ACC112 (cell line): ENCODE data around the gene HCN3.
"Not testable (repeated sequence)": the region's sequence is repeated elsewhere in the genome, so short reads cannot be mapped to it uniquely, and the experiment has no call there.

Source experiments
- H2AFZ ChIP-seq: fragments of 200-600 bp; sonication (generic); one replicate; pipeline ENCODE4 v1.6.0; 2017; ENCODE audit warnings: antibody characterized with exemption, low read length; ENCODE audit not compliant: unreplicated experiment
- H3K27ac ChIP-seq: fragments of 200-600 bp; sonication (generic); 2 replicates; pipeline ENCODE4 v1.5.1; 2014; ENCODE audit warnings: low read depth, mild to moderate bottlenecking, antibody characterized with exemption, low read length, moderate library complexity
- H3K27me3 ChIP-seq: fragments of 200-600 bp; sonication (generic); 2 replicates; pipeline ENCODE4 v1.6.1; 2014; ENCODE audit warnings: mild to moderate bottlenecking, antibody characterized with exemption, low read length, moderate library complexity, mixed read lengths; ENCODE audit not compliant: insufficient read depth
- H3K36me3 ChIP-seq: fragments of 200-600 bp; sonication (generic); 2 replicates; pipeline ENCODE4 v1.6.1; 2016; ENCODE audit warnings: mild to moderate bottlenecking, antibody characterized with exemption, low read length, moderate library complexity, mixed read lengths; ENCODE audit not compliant: insufficient read depth
- H3K4me1 ChIP-seq: fragments of 200-600 bp; sonication (generic); one replicate; pipeline ENCODE4 v1.6.1; 2016; ENCODE audit warnings: low read length, mixed read lengths; ENCODE audit not compliant: insufficient read depth, unreplicated experiment, control insufficient read depth
- H3K4me3 ChIP-seq: fragments of 200-600 bp; sonication (generic); 2 replicates; pipeline ENCODE4 v1.5.1; 2014; ENCODE audit warnings: mild to moderate bottlenecking, low read depth, low read length
- H3K79me2 ChIP-seq: fragments of 200-600 bp; sonication (generic); one replicate; pipeline ENCODE4 v1.6.0; 2016; ENCODE audit warnings: low read length; ENCODE audit not compliant: control insufficient read depth, unreplicated experiment, insufficient read depth

The HCN3 gene

DNA sequence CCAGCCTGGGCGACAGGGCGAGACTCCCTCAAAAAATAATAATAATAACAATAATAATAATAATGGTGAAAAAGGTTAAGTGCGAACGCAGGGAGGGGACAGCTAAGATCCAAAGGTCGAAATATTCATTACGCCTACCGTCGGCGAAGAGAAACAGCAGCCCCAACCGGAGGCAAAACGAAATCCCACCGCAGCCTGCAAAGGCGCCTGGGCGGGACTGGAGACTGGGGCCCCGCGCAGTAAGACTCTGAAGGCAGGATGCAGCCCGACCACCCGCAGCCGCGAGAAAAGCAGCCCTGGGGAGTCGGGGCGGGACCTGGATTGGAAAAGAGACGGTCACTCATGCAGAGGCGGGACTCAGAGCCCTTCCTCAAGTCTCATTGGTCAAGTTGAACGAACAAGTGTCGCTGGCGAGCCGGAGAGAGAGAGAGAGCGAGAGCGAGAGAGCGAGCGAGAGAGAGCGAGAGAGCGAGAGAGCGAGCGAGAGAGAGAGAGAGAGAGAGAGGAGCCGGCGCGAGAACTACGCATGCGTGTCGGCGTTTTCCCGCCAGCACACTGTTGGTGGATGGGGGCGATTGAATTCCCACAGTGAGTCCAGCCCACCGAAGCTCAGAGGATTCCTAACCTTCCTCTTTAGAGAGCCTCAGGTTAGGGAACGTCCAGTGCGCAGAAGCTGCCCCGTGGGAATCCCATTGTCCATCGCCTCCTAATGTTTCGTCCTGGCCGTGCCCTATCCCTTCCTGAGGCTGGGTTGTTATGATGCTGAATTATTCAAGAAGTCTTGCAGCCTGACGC is 32.7 kb upstream of the HCN3 start:
- H3K79me2 ChIP-seq: peaks cover 15% of the 10 kb centered on the region
- peaks cover 21% of the 10 kb centered on the region for H3K4me1 ChIP-seq
- H3K27ac ChIP-seq: peak overlapping the region; percentile 71
- peak overlapping the region; percentile 72 for H3K4me3 ChIP-seq
- no peaks in the 10 kb centered on the region for H3K36me3 ChIP-seq
- H2AFZ ChIP-seq: peak overlapping the region; percentile 91
- H3K27me3 ChIP-seq: no peaks in the 10 kb centered on the region

DNA sequence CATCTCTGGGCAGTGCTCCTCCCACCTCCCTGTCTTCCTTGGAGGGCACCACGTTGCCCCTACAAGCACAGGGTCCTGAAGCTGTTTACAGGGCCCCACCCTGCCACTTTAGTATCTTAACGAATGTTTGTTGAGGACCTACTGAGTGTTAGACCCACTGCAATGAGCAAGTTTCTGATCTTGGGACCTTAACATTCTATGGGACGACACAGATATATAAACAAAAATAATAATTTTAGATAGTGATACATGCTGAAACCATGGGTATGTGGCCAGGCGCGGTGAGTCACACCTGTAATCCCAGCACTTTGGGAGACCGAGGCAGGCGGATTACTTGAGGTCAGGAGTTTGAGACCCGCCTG is 32.1 kb upstream of the HCN3 start:
- Histone ChIP-seq H3K27ac (peak overlapping the region; percentile 71), H3K4me3 (peak overlapping the region; percentile 72), H3K79me2 (peaks cover 15% of the 10 kb centered on the region), H3K27me3 (no peaks in the 10 kb centered on the region), H3K4me1 (peaks cover 21% of the 10 kb centered on the region), H2AFZ (peak overlapping the region; percentile 91), H3K36me3 (no peaks in the 10 kb centered on the region)

DNA sequence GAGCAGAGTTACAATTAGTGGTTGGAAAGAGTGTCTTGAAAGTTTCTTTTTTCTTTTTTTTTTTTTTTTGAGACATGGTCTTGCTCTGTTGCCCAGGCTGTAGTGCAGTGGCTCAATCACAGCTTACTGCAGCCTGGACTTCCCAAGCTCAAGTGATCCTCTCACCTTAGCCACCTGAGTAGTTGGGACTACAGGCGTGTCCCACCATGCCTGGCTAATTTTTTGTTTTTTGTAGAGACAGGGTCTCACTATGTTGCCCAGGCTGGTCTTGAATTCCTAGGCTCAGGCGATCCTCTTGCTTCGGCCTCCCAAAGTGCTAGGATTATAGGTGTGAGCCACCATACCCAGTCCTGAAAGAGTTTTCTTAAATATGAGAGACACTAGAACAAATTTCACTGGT is 30.5 kb upstream of the HCN3 start:
- not testable (repeated sequence) for H2AFZ ChIP-seq, H3K4me3 ChIP-seq, H3K27ac ChIP-seq, H3K36me3 ChIP-seq, H3K27me3 ChIP-seq
- H3K79me2 ChIP-seq: peaks cover 15% of the 10 kb centered on the region
- peaks cover 17% of the 10 kb centered on the region for H3K4me1 ChIP-seq

DNA sequence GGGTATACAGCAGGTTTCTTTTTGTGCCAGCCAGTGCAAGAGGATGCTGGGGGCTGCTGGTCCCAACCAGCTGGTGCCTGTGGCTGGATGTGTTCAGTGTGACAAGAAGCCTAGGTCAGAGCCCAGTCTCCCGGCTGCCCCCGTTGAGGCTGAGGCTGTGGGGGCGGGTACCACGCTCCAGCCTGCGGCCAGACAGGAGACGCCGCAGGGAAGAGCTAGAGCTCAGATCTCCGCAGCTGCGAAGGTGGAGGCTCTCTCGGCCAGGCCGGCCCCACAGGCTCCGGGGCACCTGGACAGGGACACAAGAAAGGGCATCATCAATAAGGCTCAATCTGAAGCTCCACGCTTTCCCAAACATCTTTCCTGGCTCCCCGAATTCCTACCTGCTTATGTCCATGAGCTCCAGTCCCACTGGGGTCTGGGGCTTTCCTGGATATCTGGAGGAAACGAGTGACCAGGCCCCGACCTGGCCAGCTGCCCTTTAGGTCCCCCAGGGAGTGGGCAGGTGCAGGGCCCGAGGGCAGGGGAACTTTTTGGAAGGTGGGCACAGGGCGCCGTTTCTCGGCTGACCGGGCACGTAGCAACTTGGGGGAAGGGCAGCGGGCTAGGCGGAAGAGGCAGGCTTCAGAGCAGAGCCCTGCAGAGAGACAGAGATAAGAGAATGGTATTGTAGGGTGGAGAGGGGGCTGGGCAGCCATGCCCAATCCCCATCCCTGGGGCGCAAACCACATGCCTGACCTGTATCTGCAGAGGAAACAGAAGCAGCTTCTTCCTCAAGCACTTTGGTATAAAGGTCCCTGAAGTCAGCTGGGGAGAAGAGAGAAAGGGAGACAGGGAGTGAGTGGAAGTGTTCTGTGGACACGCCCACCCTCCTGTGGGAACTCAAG is 29.4 kb upstream of the HCN3 start:
- Histone ChIP-seq H3K79me2 (peaks cover 9% of the 10 kb centered on the region), H2AFZ (no peak overlapping the region), H3K27ac (no peak overlapping the region), H3K4me3 (no peak overlapping the region), H3K36me3 (no peaks in the 10 kb centered on the region), H3K4me1 (peaks cover 8% of the 10 kb centered on the region), H3K27me3 (no peaks in the 10 kb centered on the region)

DNA sequence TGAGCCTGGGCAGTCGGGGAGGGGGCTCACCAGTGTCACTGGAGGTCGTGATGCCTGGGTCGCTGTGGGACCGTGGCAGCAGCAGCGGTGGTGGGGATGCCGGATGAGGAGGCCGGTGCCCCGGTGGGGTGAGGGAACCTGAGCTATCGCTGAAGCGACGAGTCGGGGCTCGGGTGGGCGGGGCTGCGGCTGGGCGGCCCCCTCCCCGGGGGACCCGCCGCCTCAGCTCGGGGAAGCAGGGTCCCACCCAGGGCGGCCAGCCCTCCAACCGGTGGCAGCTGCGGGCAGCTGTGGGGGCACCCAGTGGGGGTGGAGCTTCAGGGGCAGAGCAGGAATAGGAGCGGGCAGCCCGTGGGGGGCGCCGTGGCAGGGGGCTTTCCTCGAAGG is 27.0 kb upstream of the HCN3 start:
- H3K4me3 ChIP-seq: no peak overlapping the region
- no peaks in the 10 kb centered on the region for H3K27me3 ChIP-seq
- H3K4me1 ChIP-seq: peaks cover 14% of the 10 kb centered on the region
- no peaks in the 10 kb centered on the region for H3K36me3 ChIP-seq
- no peak overlapping the region for H2AFZ ChIP-seq
- H3K27ac ChIP-seq: no peak overlapping the region
- peaks cover 17% of the 10 kb centered on the region for H3K79me2 ChIP-seq

DNA sequence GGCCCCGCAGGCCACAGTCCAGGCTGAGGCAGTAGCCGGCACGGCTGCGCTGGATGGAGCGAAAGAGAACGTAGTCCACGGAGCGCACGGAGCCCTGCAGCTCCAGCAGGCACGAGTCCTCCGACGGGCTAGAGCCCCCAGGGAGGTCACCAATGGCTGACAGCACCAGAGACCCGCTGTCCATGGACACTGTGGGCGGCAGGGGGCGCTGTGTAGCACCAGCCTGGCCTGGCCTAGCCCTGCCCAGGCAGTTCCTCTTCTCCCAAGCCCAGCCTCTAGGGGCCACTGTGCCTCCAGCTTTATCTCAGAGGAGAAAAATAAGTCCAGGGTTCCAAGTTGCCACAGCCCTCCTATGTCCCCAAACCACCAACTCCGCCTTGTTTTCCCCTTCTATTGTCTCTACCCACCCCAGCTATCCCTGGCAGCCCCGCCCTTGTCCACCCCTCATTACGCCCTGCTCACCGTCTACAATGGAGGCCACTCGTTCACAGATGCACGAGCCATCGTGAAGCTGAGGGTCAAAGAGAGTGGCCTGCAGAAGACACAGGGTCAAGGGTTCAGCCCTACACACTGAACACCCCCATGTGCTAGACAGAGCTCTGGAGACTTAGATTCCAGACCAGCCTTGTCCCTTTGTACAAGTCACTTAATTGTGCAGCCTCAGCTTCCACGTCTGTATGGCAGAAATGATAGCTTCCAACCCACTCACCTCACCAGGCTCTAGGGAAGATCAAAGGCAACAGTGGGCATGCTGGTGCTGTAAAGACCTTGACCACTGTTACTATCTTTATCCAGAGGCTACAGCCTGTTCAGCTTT is 26.4 kb upstream of the HCN3 start:
- H2AFZ ChIP-seq: no peak overlapping the region
- H3K4me3 ChIP-seq: no peak overlapping the region
- no peaks in the 10 kb centered on the region for H3K36me3 ChIP-seq
- H3K27ac ChIP-seq: no peak overlapping the region
- H3K79me2 ChIP-seq: peaks cover 17% of the 10 kb centered on the region
- H3K27me3 ChIP-seq: no peaks in the 10 kb centered on the region
- peaks cover 17% of the 10 kb centered on the region for H3K4me1 ChIP-seq

DNA sequence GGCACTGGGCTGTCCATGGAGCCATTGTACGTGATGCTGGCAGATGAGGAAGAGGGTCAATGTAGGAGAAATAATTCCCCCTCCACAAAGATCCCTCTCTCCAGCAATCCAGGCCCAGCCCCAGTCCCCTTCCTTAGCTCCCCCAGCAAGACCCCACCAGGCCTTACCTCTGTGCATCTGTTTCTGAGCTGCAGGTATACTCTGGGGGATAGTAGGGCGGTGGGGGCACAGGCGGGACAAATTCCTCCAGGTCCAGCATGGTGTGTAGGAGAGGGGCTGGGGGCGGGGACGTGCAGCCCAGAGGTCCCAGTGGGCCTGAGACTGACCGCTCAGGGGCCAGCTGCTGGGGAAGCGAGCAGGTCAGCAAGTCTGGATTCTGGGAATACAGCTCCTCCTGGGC is 25.7 kb upstream of the HCN3 start:
- Histone ChIP-seq H3K4me1 (peaks cover 24% of the 10 kb centered on the region), H3K36me3 (no peaks in the 10 kb centered on the region), H3K79me2 (peaks cover 17% of the 10 kb centered on the region), H3K27ac (no peak overlapping the region), H3K4me3 (no peak overlapping the region), H3K27me3 (no peaks in the 10 kb centered on the region), H2AFZ (no peak overlapping the region)

DNA sequence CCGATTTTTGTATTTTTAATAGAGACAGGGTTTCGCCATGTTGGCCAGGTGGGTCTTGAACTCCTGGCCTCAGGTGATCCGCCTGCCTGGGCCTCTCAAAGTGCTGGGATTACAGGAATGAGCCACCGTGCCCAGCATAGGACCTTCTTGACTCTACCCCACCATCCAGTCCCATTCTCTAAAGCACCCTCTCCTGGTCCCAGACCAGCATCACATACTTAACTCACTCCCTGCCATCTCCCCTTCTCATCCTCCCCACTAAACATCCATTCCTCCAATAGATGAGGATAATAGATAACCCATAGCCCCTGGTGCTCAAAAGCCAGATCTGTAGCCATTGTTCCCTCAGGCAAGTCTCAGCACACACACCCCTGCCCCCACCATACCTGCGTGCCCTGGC is 24.1 kb upstream of the HCN3 start:
- no peak overlapping the region for H2AFZ ChIP-seq
- no peak overlapping the region for H3K27ac ChIP-seq
- H3K79me2 ChIP-seq: peaks cover 17% of the 10 kb centered on the region
- H3K4me3 ChIP-seq: peak overlapping the region; percentile 95
- peaks cover 4% of the 10 kb centered on the region for H3K36me3 ChIP-seq
- no peaks in the 10 kb centered on the region for H3K27me3 ChIP-seq
- peaks cover 26% of the 10 kb centered on the region for H3K4me1 ChIP-seq

DNA sequence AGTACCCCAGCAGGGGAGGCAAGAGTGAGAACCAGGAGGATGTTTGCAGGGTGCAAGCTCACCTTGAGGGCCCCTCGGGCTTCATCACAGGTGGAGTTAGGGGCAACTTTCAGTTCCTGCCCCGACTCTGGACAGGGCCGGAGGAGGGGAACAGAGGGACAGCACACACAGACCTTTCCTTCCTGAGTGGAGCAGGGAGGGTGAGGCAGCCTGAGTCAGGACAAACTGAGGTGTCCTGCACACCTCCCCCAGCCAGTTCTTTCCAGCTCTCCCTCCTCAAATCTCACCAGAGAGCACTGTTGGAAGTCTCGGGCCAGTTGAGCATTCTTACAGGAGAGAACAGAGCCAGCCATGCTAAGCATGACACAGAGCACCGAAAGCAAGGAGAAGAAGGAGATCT is 23.5 kb upstream of the HCN3 start:
- H3K79me2 ChIP-seq: peaks cover 17% of the 10 kb centered on the region
- no peak overlapping the region for H2AFZ ChIP-seq
- no peak overlapping the region for H3K27ac ChIP-seq
- H3K4me1 ChIP-seq: peaks cover 26% of the 10 kb centered on the region
- H3K27me3 ChIP-seq: no peaks in the 10 kb centered on the region
- peak overlapping the region; percentile 95 for H3K4me3 ChIP-seq
- H3K36me3 ChIP-seq: peaks cover 4% of the 10 kb centered on the region

DNA sequence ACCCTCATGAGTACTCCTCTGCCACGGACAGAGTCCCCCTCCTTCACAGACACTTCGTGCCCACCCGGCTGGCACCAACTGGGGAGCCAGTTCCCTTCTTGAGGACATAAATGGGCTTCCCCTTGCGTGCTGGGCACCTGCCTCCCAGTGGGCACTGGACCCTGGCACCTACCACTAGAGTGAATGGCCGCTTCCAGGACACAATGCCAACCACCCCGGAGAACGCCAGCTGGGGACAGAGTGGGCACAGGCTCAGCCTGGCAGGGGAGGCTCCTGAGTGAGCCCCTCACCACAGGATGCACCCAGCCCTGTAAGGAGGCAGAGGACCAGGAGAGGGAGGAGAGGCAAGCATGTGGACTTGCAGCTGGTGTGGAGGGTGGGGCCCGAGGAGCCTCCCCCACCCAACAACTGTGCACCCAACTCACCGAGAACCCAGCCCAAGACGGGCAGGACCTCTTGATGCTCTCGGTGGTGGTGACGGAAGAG is 23.0 kb upstream of the HCN3 start:
- Histone ChIP-seq H3K4me1 (peaks cover 26% of the 10 kb centered on the region), H3K4me3 (peak overlapping the region; percentile 95), H3K36me3 (peaks cover 4% of the 10 kb centered on the region), H3K79me2 (peaks cover 17% of the 10 kb centered on the region), H3K27ac (no peak overlapping the region), H3K27me3 (no peaks in the 10 kb centered on the region), H2AFZ (peak overlapping the region; percentile 84)
